ENCODE measurements around the gene RALGPS2. TPM values are rescaled to one million over a fixed set of nuclear protein-coding genes. Genes with fewer than 3 reads are reported as not detected.

RALGPS2 gene
- polyA plus RNA-seq, 3 donors = 2.0 to 4.2 (median 2.3) TPM

GRCh38 chr1:178727014-178727895 lies 2.2 kb downstream of the RALGPS2 start:
- H4K20me1 ChIP-seq (ENCODE audit: insufficient read depth, low read length) = no peaks in the 10 kb centered on the region
- H3K9me3 Mint-ChIP-seq = peaks cover 0 to 5% (median 4%) of the 10 kb centered on the region in 7 donors
- H2AFZ ChIP-seq (ENCODE audit: insufficient read depth, low read depth, low read length, poor library complexity, severe bottlenecking) = no peak overlapping the region
- H3K9ac ChIP-seq (ENCODE audit: insufficient read depth, low read length, poor library complexity, severe bottlenecking) = no peak overlapping the region
- peak overlapping the region in 1 of 2 donors; percentile 28 for H3K4me3 Mint-ChIP-seq
- H3K27me3 Mint-ChIP-seq (ENCODE audit: low read depth in 3 of 3) = peaks cover 0 to 4% (median 2%) of the 10 kb centered on the region in 3 donors
- no peak for TF ChIP-seq CTCF (IDR thresholded peaks at IDR 0.05)
- H3K4me1 Mint-ChIP-seq = peaks cover 10% of the 10 kb centered on the region
- H3K79me2 ChIP-seq (ENCODE audit: insufficient read depth, low read length) = no peaks in the 10 kb centered on the region
- intact Hi-C loops (cut with micrococcal nuclease) = no loop called here
- no peaks in the 10 kb centered on the region for H3K27me3 ChIP-seq (ENCODE audit: control insufficient read depth in 2 of 2, insufficient read depth in 2 of 2, low read length in 2 of 2)
- H3K4me2 ChIP-seq (replicated peaks; ENCODE audit: extremely low read depth, low read length, poor library complexity, severe bottlenecking) = no peak overlapping the region
- H3K27ac ChIP-seq (ENCODE audit: low read depth in 1 of 2, low read length in 2 of 2) = no peak overlapping the region
- peaks cover 0 to 10% of the 10 kb centered on the region in 2 donors for H3K36me3 Mint-ChIP-seq
- no peaks in the 10 kb centered on the region for H3K36me3 ChIP-seq (replicated peaks in 1 of 2; ENCODE audit: control insufficient read depth in 1 of 2, insufficient read depth in 2 of 2, low read length in 2 of 2)
- DNase-seq = no peak
- H3K9me3 ChIP-seq (replicated peaks in 1 of 2; ENCODE audit: control insufficient read depth in 1 of 2, insufficient read depth in 1 of 2, low read length in 2 of 2) = peaks cover 2 to 4% of the 10 kb centered on the region in 2 donors
- 97% methylated on average over 6 of the region's 11 CpGs for WGBS (ENCODE audit: insufficient coverage)
- H3K4me3 ChIP-seq (replicated peaks in 1 of 3; ENCODE audit: low read depth in 2 of 3, low read length in 3 of 3) = no peak overlapping the region
- no peak overlapping the region for H3K27ac Mint-ChIP-seq
- H3K4me1 ChIP-seq (ENCODE audit: control insufficient read depth in 1 of 2, insufficient read depth in 2 of 2, low read length in 2 of 2) = peaks cover 8 to 15% of the 10 kb centered on the region in 2 donors

GRCh38 chr1:178733972-178734371 lies 8.9 kb downstream of the RALGPS2 start:
- Mint-ChIP-seq H3K4me3 (no peak overlapping the region), H3K9me3 (peaks cover 0 to 10% (median 4%) of the 10 kb centered on the region in 7 donors), H3K27me3 (ENCODE audit: low read depth in 3 of 3) (no peaks in the 10 kb centered on the region), H3K4me1 (peaks cover 4% of the 10 kb centered on the region), H3K27ac (no peak overlapping the region), H3K36me3 (peaks cover 3 to 20% of the 10 kb centered on the region in 2 donors)
- intact Hi-C loops (cut with micrococcal nuclease) = no loop called here
- TF ChIP-seq CTCF (IDR thresholded peaks at IDR 0.05) = peak; percentile 41
- DNase-seq = no peak
- no peaks in the 10 kb centered on the region for H4K20me1 ChIP-seq (ENCODE audit: insufficient read depth, low read length)
- no peak overlapping the region for H2AFZ ChIP-seq (ENCODE audit: insufficient read depth, low read depth, low read length, poor library complexity, severe bottlenecking)
- H3K79me2 ChIP-seq (ENCODE audit: insufficient read depth, low read length) = no peaks in the 10 kb centered on the region
- no peak overlapping the region for H3K27ac ChIP-seq (ENCODE audit: low read depth in 1 of 2, low read length in 2 of 2)
- H3K4me1 ChIP-seq (ENCODE audit: control insufficient read depth in 1 of 2, insufficient read depth in 2 of 2, low read length in 2 of 2) = no peaks in the 10 kb centered on the region
- no peak overlapping the region for H3K4me2 ChIP-seq (replicated peaks; ENCODE audit: extremely low read depth, low read length, poor library complexity, severe bottlenecking)
- peaks cover 4% of the 10 kb centered on the region in 2 donors for H3K9me3 ChIP-seq (replicated peaks in 1 of 2; ENCODE audit: control insufficient read depth in 1 of 2, insufficient read depth in 1 of 2, low read length in 2 of 2)
- WGBS (ENCODE audit: insufficient coverage) = 100% methylated on average over 1 of the region's 5 CpGs
- H3K4me3 ChIP-seq (replicated peaks in 1 of 3; ENCODE audit: low read depth in 2 of 3, low read length in 3 of 3) = no peak overlapping the region
- H3K36me3 ChIP-seq (replicated peaks in 1 of 2; ENCODE audit: control insufficient read depth in 1 of 2, insufficient read depth in 2 of 2, low read length in 2 of 2) = no peaks in the 10 kb centered on the region
- H3K9ac ChIP-seq (ENCODE audit: insufficient read depth, low read length, poor library complexity, severe bottlenecking) = no peak overlapping the region
- no peaks in the 10 kb centered on the region for H3K27me3 ChIP-seq (ENCODE audit: control insufficient read depth in 2 of 2, insufficient read depth in 2 of 2, low read length in 2 of 2)
